HFF-Myc (cell line): ENCODE results near the gene GJB3.
"Not testable (repeated sequence)": the region's sequence is repeated elsewhere in the genome, so short reads cannot be mapped to it uniquely, and the experiment has no call there.

ENCODE experiments used
- DNase-seq: peaks from one replicate; pipeline ENCODE4 v3.0.0-alpha.2; 2011; ENCODE audit warnings: low read depth; ENCODE audit errors: extremely low read depth
- H3K4me3 ChIP-seq: replicated peaks from 2 replicates; pipeline ENCODE4 v1.5.1; 2011; ENCODE audit warnings: low read depth, mild to moderate bottlenecking, control low read depth, low read length
- CTCF ChIP-seq: IDR thresholded peaks from 2 replicates; pipeline ENCODE4 v1.5.1; 2012; ENCODE audit warnings: mild to moderate bottlenecking, low read depth, low read length, control low read depth; ENCODE audit errors: missing control alignments

Gene GJB3

GRCh38 chr1:34781071-34781843 lies at the start of gene GJB3:
Gene GJB3 (plus strand): TSS chr1:34781214. CDS start chr1:34784763, 3,549 bp downstream.
- no peak for DNase-seq
- no peak for TF ChIP-seq CTCF
- no peak within 1 kb of the TSS for H3K4me3 ChIP-seq

- not testable (repeated sequence) for DNase-seq, H3K4me3 ChIP-seq
Observed at GRCh38 chr1:34732831-34733230, 48.2 kb upstream of the GJB3 start.

- no peak for TF ChIP-seq CTCF
- DNase-seq, result no peak
- H3K4me3 ChIP-seq, result no peak overlapping the region
Observed at GRCh38 chr1:34736692-34737091, 44.3 kb upstream of the GJB3 start.

GRCh38 chr1:34737236-34737635 lies 43.8 kb upstream of the GJB3 start:
- DNase-seq, H3K4me3 ChIP-seq: not testable (repeated sequence)

DNA sequence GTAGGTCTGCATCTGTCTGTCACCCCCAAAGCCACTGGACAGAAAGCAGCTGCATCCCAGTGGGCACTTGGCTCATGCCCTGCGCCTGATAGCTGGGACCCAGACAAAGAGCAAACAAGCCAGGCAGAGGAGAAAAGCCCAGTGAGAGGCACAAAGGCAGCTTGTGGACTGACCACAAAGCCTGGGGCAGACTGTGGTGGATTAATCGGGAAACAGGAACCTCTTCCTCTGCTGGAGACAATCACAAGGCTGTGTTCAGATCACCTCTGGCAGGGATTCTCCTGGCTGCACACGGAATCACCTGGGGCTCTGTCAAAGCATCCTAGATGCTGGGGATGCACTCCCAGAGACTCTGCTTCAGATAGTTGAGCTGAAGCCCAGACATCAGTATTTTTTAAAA lies 41.4 kb upstream of the GJB3 start:
- no peak for DNase-seq
- no peak overlapping the region for H3K4me3 ChIP-seq
- TF ChIP-seq CTCF, result no peak

DNA sequence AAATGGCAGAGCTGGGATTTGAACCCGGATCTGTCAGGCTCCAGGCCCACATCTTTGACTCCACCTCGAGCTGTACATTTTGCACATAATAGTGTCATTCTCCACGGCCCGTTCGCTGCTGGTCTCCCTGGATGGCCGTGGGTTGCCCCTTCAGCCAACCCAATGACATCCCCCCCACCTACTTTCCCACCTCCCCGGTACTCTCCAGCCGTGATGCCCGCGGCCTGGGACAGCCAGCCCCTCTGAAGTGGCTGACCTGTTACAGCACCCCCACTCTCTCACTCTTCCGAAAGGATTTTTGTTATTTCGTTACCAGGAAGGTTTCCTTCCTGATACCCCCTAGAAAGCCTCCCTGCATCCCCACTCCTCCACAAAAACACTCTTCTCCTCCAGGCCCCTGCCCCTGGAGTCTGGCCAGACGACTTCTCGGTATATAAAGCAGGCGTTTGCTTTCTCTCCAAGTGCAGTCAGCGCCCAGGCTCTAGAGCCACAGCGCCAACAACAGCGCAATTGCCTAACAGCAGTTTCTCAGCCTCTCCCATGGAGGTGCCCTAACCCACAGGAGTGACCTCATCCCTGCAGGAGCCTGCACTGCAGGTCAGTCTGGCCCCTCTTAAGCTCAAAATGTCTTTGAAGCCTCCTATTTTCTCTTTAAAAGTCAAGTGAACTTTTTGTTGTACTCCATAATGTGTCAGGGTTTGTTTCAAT lies 40.7 kb upstream of the GJB3 start:
- TF ChIP-seq CTCF, result no peak
- no peak for DNase-seq
- H3K4me3 ChIP-seq, result no peak overlapping the region

DNA sequence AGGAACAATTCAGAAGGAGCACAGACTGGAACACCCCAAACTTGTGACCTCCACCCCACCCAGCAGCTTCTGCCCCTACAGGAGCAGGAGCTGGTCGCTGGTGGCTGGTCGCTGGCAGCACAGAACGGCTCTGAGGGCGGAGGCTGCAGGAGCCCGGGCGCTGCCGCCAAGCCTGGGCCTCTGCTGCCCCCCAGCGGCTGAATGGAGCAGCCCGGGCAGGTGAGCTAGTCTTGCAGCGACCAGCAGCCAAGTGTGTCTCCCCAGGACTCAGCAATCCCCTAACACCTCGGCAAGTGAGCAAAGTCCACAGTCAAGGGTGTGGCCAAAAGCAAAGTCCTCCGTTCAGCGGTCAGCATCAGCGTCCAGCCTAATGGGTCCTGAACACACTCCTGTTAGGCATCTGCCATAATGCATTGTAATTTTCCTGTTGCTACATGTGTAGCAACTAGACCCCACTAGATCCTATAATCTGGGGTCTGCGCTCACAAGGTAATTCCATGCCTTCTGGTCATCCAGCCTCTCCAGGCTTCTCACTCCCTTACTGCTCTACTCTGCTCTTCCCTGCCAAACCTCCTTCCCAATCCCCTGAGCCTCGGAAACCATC lies 38.2 kb upstream of the GJB3 start:
- TF ChIP-seq CTCF, result peak; percentile 96
- peak; percentile 17 for DNase-seq
- H3K4me3 ChIP-seq, result no peak overlapping the region
